OCI-LY3 (cell line): ENCODE measurements around the gene PSMC6.

Source experiments
- EZH2phosphoT487 ChIP-seq: fragments of 200-600 bp; shearing (Covaris generic); IDR thresholded peaks from 2 replicates; pipeline ENCODE4 v1.6.1; 2018; ENCODE audit warnings: antibody characterized with exemption, mixed run types, low read depth
- TF ChIP-seq, protein P1 (sequence below): fragments of 200-600, 300-600 bp; sonication (generic); IDR thresholded peaks from 2 replicates; pipeline ENCODE4 v1.5.1; 2014; ENCODE audit warnings: antibody characterized with exemption, low read length, low read depth

DNA sequence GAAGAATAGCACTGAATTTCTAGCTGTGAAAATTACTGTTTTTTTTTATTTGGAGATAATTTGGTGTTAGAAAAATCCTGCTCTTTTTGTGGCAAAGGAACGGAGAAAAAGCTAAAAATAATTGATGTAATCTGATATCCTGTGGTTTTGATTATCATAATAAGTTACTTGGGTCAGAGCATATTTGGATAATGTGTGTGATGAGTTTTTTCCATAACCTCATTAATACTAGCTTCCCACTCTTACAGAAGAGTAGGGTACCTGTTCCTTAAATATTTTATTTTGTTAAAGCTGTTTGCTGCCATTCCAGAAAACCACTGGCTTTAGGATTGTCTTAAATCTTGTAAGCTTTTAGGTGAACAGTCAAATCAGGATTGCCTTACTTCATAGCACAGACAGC lies 4.7 kb downstream of the PSMC6 start:
- TF ChIP-seq, protein P1, sequence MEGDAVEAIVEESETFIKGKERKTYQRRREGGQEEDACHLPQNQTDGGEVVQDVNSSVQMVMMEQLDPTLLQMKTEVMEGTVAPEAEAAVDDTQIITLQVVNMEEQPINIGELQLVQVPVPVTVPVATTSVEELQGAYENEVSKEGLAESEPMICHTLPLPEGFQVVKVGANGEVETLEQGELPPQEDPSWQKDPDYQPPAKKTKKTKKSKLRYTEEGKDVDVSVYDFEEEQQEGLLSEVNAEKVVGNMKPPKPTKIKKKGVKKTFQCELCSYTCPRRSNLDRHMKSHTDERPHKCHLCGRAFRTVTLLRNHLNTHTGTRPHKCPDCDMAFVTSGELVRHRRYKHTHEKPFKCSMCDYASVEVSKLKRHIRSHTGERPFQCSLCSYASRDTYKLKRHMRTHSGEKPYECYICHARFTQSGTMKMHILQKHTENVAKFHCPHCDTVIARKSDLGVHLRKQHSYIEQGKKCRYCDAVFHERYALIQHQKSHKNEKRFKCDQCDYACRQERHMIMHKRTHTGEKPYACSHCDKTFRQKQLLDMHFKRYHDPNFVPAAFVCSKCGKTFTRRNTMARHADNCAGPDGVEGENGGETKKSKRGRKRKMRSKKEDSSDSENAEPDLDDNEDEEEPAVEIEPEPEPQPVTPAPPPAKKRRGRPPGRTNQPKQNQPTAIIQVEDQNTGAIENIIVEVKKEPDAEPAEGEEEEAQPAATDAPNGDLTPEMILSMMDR, result no peak
- TF ChIP-seq EZH2phosphoT487, result no peak
